ENCODE data around the gene PCNX3. TPM values are rescaled to one million over a fixed set of nuclear protein-coding genes. Genes with fewer than 3 reads are reported as not detected.

The PCNX3 gene
- total RNA-seq, 4 donors from 2014 or later: 38.5 to 59.3 (median 43.6) TPM

DNA sequence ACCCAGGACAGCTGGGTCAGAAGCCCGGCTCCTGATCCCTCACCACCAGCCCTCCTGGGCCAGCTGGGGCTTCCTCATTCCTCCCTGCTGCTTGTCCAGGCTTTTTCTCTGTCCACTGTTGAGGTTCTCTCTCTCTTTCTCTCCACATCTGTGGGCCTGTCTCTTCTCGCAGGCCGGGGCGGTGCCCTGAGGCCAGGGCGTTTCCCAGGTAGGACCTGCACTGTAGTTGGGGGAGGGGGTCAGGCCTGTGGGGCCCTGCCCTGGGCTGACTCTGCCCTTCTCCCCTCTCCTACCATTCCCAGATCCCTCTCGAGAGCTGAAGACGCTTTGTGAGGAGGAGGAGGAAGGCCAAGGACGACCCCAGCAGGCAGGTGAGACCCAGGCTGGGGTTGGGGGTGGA lies 34.8 kb upstream of the PCNX3 start:
- Histone ChIP-seq H3K9me3 (no peaks in the 10 kb centered on the region), H3K27me3 (no peaks in the 10 kb centered on the region), H3K36me3 (peaks cover 30% of the 10 kb centered on the region), H3K4me3 (no peak overlapping the region), H3K4me1 (peaks cover 45% of the 10 kb centered on the region), H3K27ac (no peak overlapping the region)
- TF ChIP-seq, protein P1, sequence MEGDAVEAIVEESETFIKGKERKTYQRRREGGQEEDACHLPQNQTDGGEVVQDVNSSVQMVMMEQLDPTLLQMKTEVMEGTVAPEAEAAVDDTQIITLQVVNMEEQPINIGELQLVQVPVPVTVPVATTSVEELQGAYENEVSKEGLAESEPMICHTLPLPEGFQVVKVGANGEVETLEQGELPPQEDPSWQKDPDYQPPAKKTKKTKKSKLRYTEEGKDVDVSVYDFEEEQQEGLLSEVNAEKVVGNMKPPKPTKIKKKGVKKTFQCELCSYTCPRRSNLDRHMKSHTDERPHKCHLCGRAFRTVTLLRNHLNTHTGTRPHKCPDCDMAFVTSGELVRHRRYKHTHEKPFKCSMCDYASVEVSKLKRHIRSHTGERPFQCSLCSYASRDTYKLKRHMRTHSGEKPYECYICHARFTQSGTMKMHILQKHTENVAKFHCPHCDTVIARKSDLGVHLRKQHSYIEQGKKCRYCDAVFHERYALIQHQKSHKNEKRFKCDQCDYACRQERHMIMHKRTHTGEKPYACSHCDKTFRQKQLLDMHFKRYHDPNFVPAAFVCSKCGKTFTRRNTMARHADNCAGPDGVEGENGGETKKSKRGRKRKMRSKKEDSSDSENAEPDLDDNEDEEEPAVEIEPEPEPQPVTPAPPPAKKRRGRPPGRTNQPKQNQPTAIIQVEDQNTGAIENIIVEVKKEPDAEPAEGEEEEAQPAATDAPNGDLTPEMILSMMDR (IDR thresholded peaks at IDR 0.05): no peak
- no peak for TF ChIP-seq EP300 (IDR thresholded peaks at IDR 0.05)
- TF ChIP-seq POLR2AphosphoS5 (IDR thresholded peaks at IDR 0.05): no peak
- no peak for TF ChIP-seq POLR2A (IDR thresholded peaks at IDR 0.05)
- WGBS: 71% methylated on average over 7 of the region's 8 CpGs
- no peak for DNase-seq (ENCODE audit: low spot score in 2 of 2)

DNA sequence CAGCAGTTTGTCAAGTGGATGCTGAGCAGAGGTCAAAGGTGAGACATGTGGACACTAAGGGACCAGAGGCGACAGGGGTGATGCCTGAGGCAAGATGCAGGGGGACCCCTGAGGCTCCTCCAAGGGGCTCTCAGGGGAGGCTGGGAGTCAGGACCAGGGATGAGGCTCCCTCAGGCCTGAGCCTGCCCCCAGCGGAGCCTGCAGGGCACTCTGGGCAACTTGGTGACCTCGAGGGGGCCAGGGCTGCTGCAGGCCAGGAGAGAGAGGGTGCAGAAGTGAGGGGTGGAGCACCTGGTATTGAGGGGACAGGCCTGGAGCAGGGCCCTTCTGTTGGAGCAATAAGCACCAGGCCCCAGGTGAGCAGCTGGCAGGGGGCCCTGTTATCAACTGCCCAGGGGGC lies 33.6 kb upstream of the PCNX3 start:
- no peak overlapping the region for H3K4me3 ChIP-seq
- H3K36me3 ChIP-seq: peaks cover 33% of the 10 kb centered on the region
- DNase-seq (ENCODE audit: low spot score in 2 of 2): no peak
- 100% methylated on average over 1 of the region's 3 CpGs for WGBS
- no peak for TF ChIP-seq EP300 (IDR thresholded peaks at IDR 0.05)
- no peak for TF ChIP-seq POLR2AphosphoS5 (IDR thresholded peaks at IDR 0.05)
- TF ChIP-seq, protein P1 (IDR thresholded peaks at IDR 0.05): no peak
- TF ChIP-seq POLR2A (IDR thresholded peaks at IDR 0.05): no peak
- H3K4me1 ChIP-seq: peaks cover 41% of the 10 kb centered on the region
- H3K9me3 ChIP-seq: no peaks in the 10 kb centered on the region
- no peak overlapping the region for H3K27ac ChIP-seq
- H3K27me3 ChIP-seq: no peaks in the 10 kb centered on the region

DNA sequence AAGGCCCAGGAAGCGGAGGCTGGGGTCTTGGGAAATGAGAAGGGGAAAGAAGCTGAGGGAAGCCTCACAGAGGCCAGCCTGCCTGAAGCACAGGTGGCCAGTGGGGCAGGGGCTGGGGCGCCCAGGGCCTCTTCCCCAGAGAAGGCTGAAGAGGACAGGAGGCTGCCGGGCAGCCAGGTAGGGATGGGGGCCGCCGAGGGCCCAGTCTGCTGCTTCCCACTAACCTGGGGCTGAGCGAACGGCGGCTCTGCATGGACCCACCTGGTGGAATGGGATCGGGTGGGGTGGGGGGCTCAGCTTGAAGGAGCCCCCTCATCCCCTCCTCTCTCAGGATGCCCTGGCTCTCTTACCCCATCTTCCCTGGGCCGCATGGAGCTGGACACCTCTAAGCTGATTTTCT lies 32.0 kb upstream of the PCNX3 start:
- Histone ChIP-seq H3K4me3 (no peak overlapping the region), H3K27ac (no peak overlapping the region), H3K9me3 (no peaks in the 10 kb centered on the region), H3K27me3 (no peaks in the 10 kb centered on the region), H3K4me1 (peaks cover 41% of the 10 kb centered on the region), H3K36me3 (peaks cover 33% of the 10 kb centered on the region)
- WGBS: 95% methylated on average over 6 of the region's 10 CpGs
- DNase-seq (ENCODE audit: low spot score in 2 of 2): no peak
- no peak for TF ChIP-seq POLR2AphosphoS5 (IDR thresholded peaks at IDR 0.05)
- TF ChIP-seq POLR2A (IDR thresholded peaks at IDR 0.05): no peak
- TF ChIP-seq, protein P1 (IDR thresholded peaks at IDR 0.05): no peak
- no peak for TF ChIP-seq EP300 (IDR thresholded peaks at IDR 0.05)

DNA sequence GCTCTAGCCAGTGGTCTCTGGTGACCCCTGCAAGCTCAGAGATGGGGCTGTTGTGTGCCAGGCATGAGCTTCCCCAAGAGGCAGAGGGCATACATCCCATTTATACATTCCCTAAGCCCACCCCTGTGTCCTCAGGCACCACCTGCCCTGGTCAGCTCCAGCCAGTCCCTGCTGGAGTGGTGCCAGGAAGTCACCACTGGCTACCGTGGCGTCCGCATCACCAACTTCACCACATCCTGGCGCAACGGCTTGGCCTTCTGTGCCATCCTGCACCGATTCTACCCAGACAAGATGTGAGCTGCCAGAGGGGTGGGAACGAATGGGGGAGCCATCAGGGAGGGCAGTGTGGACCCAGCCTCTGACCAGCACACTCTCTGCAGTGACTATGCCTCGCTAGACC lies 31.5 kb upstream of the PCNX3 start:
- no peaks in the 10 kb centered on the region for H3K27me3 ChIP-seq
- H3K4me1 ChIP-seq: peaks cover 45% of the 10 kb centered on the region
- no peaks in the 10 kb centered on the region for H3K9me3 ChIP-seq
- no peak for TF ChIP-seq POLR2A (IDR thresholded peaks at IDR 0.05)
- TF ChIP-seq, protein P1 (IDR thresholded peaks at IDR 0.05): no peak
- TF ChIP-seq EP300 (IDR thresholded peaks at IDR 0.05): no peak
- TF ChIP-seq POLR2AphosphoS5 (IDR thresholded peaks at IDR 0.05): no peak
- no peak overlapping the region for H3K27ac ChIP-seq
- no peak overlapping the region for H3K4me3 ChIP-seq
- no peak for DNase-seq (ENCODE audit: low spot score in 2 of 2)
- peaks cover 29% of the 10 kb centered on the region for H3K36me3 ChIP-seq
- WGBS: 77% methylated on average over 5 of the region's 8 CpGs

DNA sequence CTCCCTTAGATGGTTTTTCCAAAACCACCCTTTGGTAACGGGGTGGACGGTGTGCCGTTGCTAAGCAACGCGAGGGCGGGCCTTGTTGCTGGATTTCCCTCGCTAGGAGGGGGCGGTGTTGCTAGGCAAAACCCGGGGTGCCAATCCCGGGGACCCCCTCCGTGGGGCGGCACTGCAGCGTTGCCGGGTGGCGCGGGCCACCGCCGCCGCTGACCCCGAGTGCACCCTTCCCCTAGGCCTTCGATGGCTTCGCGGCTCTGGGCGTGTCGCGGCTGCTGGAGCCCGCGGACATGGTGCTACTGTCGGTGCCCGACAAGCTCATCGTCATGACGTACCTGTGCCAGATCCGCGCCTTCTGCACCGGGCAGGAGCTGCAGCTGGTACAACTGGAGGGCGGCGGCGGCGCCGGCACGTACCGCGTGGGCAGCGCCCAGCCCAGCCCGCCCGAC lies 30.8 kb upstream of the PCNX3 start:
- no peak overlapping the region for H3K27ac ChIP-seq
- peaks cover 23% of the 10 kb centered on the region for H3K36me3 ChIP-seq
- DNase-seq (ENCODE audit: low spot score in 2 of 2): no peak
- peaks cover 49% of the 10 kb centered on the region for H3K4me1 ChIP-seq
- H3K9me3 ChIP-seq: no peaks in the 10 kb centered on the region
- WGBS: 82% methylated on average over 33 of the region's 46 CpGs
- peak overlapping the region; percentile 19 for H3K4me3 ChIP-seq
- H3K27me3 ChIP-seq: no peaks in the 10 kb centered on the region
- TF ChIP-seq POLR2AphosphoS5 (IDR thresholded peaks at IDR 0.05): no peak
